HG03175 (cell line): ENCODE measurements around the gene IL2RA.

Experiments used
- ATAC-seq: cut with Tn5 transposase; IDR thresholded peaks from one replicate; pipeline ENCODE4 v1.9.1; 2021; ENCODE audit warnings: mild to moderate bottlenecking, moderate library complexity; ENCODE audit not compliant: unreplicated experiment

IL2RA gene

GRCh38 chr10:6061056-6061455, 1.1 kb downstream of the IL2RA start:
- no peak for ATAC-seq

DNA sequence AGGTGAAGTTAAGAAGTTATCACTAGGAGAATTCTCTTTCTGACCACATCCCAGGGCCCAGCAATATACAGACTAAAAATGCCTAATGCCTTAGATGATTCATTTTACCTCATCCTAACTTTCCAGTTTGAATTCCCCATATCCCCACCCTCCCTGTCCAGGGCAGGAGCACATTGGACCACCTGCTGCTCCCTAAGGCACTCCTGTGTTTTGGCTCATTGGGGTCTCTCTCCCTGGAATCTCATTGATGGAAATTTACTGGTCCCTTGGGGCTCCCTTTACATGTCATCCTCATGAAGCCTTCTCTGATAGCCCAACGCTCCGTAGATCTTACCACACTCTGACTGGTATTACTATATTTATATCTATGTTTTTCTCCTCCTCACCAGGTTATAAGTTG, 2.7 kb downstream of the IL2RA start:
- ATAC-seq = no peak

DNA sequence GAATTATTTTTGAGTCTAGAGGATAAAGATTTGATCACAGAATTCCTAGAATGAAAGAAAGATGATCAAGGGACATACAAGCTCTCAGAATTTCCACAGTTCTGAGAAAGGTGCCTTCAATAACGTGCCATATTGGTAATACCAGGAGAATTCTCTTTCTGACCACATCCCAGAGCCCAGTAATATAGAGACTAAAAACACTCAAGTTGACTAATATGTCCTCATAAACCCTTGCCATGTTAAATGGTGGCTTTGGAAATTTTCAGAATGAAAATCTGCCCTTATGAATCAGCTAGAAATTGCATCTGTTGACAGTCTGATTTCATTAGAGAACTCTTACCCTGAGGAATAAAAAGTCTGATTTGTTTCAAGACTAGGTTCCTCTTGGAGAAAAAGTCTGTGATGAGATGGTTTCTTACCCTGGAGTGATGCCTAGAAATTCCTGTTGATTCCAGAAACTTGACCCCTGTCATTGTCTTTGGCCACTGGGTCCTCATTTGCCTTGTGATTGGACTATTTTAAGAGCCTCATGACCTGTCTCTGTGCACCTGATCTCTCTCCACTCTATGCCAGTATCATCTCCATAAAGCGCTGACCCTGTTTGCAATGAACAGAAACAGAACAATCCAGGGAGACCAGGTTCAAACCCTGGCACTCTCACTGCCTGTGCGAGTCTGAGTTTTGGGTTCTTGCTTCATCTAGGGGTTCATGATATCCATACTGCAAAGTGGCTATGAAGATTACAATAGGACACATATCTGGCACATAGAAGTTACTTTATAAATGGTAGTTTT, 3.3 kb downstream of the IL2RA start:
- peak; percentile 37 for ATAC-seq

- no peak for ATAC-seq
Measured at GRCh38 chr10:6056411-6057135, 5.6 kb downstream of the IL2RA start.

- no peak for ATAC-seq
Measured at GRCh38 chr10:6055929-6056328, 6.2 kb downstream of the IL2RA start.

DNA sequence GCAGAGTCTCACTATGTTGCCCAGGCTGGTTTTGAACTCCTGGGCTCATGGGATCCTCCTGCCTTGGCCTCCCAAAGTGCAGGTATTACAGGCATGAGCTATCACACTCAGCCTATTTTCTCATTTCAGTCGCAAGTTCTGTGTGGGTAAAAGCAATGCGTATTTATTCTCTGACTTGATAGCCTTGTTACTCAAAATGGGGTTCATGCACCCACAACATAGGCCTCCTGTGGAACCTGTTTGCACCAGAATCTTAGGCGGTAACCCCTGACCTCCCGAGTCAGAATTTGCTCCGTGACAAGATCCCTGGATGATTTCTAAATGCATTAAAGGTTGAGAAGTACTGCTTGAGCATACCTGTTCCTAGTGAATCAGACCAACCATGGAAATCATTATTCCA, 7.3 kb downstream of the IL2RA start:
- ATAC-seq = no peak

GRCh38 chr10:6053816-6054631, 8.1 kb downstream of the IL2RA start:
- no peak for ATAC-seq

DNA sequence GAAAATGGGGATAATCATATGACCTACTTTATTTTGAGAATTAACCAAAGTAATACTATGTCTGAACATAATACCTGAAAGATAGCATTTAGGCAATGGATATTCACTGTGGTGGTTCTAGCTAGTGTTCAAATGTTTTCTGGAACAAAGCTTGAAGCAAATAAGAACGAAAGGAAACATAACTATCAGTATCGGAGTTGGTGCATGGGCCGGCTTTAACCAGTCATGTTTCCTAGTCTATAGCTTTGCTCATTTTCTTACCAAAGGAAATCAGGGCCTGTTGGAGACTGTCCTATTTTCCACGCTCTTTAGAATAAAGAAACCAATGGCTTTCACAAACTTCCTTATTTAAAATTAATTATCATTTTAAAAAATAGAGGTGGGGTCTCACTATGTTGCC, 8.9 kb downstream of the IL2RA start:
- no peak for ATAC-seq

DNA sequence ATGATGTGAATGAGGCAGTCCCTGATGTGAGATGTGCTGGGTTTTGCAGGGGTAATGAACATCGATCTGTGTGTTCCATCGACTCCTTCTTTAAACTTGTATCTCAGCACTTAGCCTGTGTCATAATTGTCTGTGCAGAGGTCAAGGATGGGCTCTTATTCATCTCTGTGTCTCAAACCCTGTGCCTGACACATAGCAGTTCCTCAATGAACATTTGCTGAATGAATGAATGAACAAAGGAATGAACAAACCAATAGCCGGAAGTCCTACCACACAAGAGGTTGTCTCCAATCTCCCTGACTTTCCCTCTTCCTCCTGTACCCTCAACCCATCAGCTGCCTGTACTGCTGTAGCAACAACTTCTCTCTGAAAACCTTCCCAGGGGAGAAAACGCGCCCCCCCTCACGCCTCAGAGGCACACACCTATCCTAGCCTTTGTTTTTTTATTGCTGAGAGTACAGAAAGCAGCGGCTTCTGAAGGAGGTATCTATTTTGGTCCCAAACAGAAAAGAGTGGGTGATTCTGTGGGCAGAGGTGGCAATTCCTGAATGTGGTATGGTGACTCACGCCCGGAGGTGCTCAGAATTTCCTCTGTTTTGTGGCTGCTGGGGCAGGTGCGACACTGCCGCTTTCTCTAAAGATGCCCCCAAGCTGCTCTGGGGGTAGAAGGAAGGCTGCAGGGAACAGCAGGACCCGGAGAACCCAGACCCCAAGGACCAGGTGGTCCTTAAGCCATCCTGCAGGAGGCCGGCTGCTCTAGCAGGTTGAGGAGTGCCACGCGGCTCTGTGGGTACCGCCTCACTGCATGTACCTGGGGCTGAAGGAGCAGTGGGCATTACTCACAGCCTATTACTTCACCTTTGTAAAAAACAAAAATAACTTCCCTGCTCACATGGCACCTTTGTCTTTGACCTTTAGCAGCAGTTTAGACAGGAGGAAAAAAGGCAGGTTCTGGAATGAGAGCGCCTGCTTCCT, 9.6 kb downstream of the IL2RA start:
- peak; percentile 22 for ATAC-seq

DNA sequence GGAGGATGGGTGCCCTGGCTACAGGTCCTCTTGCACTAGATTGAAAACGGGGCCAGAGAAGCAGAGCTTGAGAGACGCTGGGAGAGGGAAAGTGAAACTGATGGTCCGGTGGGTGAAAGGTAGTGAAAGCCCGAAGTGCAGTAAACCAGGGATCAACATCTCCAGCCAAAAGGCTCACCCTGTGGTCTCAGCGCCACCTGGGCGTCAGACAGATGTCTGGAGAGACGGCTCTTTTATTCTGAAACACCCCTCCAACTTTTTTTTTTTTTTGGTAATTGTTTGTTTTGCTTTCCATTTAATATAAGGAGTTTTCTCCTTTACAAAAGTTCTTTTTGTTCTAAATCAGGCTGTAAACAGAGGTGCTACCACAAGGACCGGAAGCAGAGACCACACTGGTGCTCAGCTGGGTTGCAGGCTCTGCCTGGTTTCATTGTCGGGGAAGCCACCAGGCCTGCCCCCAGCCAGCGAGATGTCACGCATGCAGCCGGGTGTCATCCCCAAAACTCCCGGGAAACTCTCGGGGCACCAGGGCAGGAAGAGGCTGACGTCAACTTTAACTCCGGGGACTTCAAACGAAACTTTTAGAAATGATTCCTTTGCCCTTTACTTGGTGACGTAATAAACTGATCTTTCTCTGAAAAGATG, 11.2 kb downstream of the IL2RA start:
- ATAC-seq = peak; percentile 78

- no peak for ATAC-seq
Measured at GRCh38 chr10:6049031-6049400, 13.2 kb downstream of the IL2RA start.

DNA sequence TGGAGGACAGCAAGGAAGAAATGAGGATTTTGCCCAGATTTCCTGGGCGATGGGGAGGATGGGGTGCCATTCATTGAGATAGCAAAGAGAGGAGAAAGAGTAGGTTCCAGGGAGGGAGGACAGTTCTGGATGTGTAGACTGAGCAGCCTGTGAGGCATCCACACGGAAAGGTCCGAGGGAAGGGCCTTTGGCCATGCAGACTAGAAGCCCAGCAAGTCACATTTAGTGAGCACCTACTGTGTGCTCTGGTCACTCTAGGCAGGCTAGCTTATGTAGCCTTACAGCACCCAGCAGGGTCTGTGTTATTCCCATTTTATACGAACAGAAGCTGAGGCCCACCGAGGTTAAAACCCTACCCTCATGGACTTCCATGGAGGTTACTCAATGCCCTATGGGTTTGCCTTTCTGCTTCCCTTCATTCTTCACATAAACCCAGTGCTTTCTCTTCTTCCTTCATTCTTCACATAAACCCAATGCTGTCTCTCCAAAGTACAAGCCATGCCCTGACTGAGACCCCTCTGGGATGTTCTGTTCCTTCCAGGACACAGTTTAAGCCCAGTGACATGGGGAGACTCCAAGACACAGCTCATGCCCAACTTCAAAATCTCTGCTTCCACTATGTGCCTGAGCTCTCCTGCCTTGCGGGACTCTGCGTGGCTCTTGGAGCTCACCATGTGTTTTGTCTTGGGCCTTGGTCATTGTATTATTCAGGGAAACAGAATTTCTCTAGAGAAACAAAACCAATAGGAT, 13.7 kb downstream of the IL2RA start:
- no peak for ATAC-seq

- no peak for ATAC-seq
Measured at GRCh38 chr10:6047847-6048246, 14.3 kb downstream of the IL2RA start.

DNA sequence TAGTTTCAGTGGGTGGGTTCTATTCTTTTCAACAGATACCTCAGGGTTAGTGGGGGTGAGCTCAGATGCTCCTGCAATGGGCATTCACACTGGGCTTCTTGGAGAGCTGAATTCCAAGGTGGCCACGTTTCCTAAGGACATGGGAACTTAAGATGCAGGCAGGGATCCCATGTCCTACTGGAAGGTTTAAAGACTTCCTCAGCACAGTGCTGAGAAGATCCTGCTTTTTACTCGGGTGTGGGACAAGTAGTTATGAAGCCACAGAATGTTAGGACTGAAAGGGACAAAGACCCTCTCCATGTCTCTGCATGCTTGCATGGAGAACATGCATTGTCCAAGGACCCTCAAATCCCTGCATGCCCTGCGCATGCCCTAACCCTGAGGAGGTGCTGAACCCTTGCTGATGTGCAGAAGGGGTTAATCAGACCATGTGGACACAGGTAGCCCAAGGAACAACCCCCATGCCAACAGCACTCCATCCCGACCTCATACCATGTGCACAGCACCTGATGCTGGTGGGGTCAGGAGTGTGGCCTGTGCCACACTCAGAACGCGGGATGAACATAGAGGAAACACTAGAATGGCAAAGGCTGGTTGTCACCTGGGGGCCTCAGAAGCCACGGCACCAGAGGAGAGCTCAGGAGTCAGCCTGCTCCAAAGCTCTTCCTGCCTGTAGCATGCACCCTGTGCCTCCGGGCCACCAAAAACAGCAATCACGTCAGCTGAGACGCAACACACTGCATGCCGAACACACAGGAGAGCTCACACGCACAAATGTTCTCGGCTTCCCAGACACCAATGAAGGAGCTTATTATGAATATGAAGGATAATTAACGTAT, 15.2 kb downstream of the IL2RA start:
- no peak for ATAC-seq

DNA sequence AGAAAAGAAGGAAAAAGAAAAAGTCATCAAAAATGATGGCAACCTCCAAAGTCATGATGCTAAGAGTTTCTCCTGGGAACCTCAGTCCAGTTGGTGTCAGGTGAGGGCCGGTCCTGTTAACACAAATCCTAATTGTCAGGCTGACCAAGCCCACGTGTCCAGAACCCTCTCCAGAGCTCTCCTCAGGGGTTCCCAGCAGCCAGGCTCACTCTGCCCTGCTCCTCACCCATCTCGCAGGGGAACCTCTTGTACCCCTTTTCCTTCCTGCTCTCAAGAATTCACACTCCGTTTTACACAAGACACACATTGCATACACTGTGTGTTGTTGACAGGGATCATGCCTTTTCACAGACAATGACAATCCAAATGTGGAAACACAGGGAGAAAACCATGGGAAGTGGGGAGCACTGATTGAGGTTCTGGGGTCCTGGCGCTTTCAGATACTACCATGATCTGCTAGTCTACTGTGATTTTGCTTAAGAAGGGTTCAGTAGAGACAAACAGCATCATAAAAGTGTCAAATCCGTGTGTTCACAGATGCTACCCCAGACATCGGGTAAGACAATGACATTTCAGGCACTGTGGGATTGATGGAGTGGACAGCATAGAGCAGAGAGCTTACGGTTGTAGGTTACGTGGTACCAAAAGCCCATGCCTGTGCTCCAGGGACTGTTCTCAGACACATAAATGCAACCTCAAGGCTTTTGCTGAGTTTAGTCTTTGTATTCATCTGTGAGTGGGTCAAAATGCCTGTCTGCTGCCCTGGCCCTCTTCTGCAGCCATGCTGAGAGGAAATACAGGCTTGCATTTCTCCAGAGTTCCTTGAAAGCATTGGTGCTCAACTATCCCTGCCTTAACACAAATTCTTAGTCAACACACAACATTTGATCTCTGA, 16.0 kb downstream of the IL2RA start:
- ATAC-seq = no peak

- ATAC-seq = peak; percentile 8
Measured at GRCh38 chr10:6045314-6045848, 16.8 kb downstream of the IL2RA start.

DNA sequence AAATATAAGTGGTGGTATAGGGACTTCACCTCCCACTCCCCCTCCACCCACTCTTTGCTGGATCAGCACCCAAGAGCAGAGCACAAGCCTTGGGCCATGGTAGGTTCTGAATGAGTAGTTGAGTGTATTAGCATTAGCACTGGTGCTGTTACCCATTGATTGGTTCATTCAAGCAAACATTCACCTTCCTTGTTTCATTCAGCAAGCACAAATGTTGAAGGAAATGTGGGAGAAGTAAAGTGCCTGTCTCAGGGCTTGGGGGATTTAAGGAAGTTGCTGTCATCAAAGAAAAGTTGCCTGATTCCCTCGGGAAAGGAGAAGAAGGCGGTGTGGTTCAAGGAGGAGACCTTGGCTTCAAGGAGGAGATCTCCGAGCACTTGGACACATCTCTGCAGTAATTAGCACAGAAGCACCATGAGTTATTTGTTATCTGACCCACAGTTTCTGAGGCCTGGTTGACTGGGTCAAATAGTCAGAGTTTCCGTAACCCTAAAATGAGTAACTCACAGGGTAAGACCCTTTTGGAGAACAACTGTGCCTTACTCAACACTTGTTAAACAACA, 17.3 kb downstream of the IL2RA start:
- peak; percentile 44 for ATAC-seq
